Large intestine (tissue), 3 donors: ENCODE measurements around the gene IGSF3. TPM values are rescaled to one million over a fixed set of nuclear protein-coding genes. Genes with fewer than 3 reads are reported as not detected.
"Not testable (repeated sequence)": the region's sequence is repeated elsewhere in the genome, so short reads cannot be mapped to it uniquely, and the experiment has no call there.

Experiments
- DNase-seq, 2 donors: peaks; one replicate each; pipeline versions ENCODE4 v3.0.0 to v3.0.0-alpha.2; 2013
- H3K27ac ChIP-seq: one replicate; pipeline ENCODE4 v1.5.1; 2013; ENCODE audit warnings: low read length
- H3K27me3 ChIP-seq: 2 replicates; pipeline ENCODE4 v1.6.1; 2013; ENCODE audit warnings: low read length; ENCODE audit not compliant: control insufficient read depth, insufficient read depth
- H3K36me3 ChIP-seq: 2 replicates; pipeline ENCODE4 v1.6.1; 2013; ENCODE audit warnings: low read length; ENCODE audit not compliant: control insufficient read depth, insufficient read depth
- H3K4me1 ChIP-seq: one replicate; pipeline ENCODE4 v1.6.1; 2013; ENCODE audit warnings: low read length; ENCODE audit not compliant: control insufficient read depth, insufficient read depth
- H3K4me3 ChIP-seq: one replicate; pipeline ENCODE4 v1.5.1; 2013; ENCODE audit warnings: low read length
- H3K9me3 ChIP-seq: one replicate; pipeline ENCODE4 v1.6.1; 2013; ENCODE audit warnings: mild to moderate bottlenecking, low read depth, low read length, moderate library complexity; ENCODE audit not compliant: control insufficient read depth
- WGBS: methylation state at CpG from one replicate; pipeline ENCODE4 v1.1.5; 2013; ENCODE audit warnings: low lambda C conversion rate; ENCODE audit not compliant: insufficient coverage; 5-methylcytosine and 5-hydroxymethylcytosine counted together
- polyA plus RNA-seq: library from polyadenylated mRNA; unstranded; fragments of 120-200 nt; gene quantifications from one replicate; pipeline ENCODE4 v1.2.1, GENCODE V29; 2013

IGSF3 gene
- polyA plus RNA-seq, 1 donor, result 36.1 TPM

- peak in 1 of 2 donors; percentile 55 for DNase-seq
- H3K4me1 ChIP-seq, H3K9me3 ChIP-seq, H3K36me3 ChIP-seq, H3K4me3 ChIP-seq, H3K27me3 ChIP-seq: not testable (repeated sequence)
- WGBS, result no CpG with 5 or more reads among the region's 4 CpGs
- peak overlapping the region; percentile 27 for H3K27ac ChIP-seq
These were observed 48.4 kb downstream of the IGSF3 start for GRCh38 chr1:116619106-116619505.

- not testable (repeated sequence) for H3K9me3 ChIP-seq, H3K36me3 ChIP-seq, H3K4me3 ChIP-seq, H3K27me3 ChIP-seq, H3K4me1 ChIP-seq, DNase-seq, H3K27ac ChIP-seq
- WGBS, result no CpG with 5 or more reads among the region's 5 CpGs
These were observed 49.7 kb downstream of the IGSF3 start for GRCh38 chr1:116617808-116618207.

- no CpG with 5 or more reads among the region's 13 CpGs for WGBS
- H3K27me3 ChIP-seq, DNase-seq, H3K9me3 ChIP-seq, H3K27ac ChIP-seq, H3K4me3 ChIP-seq, H3K36me3 ChIP-seq: not testable (repeated sequence)
- peaks cover 28% of the 10 kb centered on the region for H3K4me1 ChIP-seq
These were observed 53.7 kb downstream of the IGSF3 start for GRCh38 chr1:116613825-116614224.

- H3K9me3 ChIP-seq, H3K27me3 ChIP-seq, H3K4me3 ChIP-seq: not testable (repeated sequence)
- Histone ChIP-seq H3K27ac (peak overlapping the region; percentile 47), H3K36me3 (peaks cover 11% of the 10 kb centered on the region), H3K4me1 (peaks cover 21% of the 10 kb centered on the region)
- peak in 1 of 2 donors; percentile 24 for DNase-seq
- 86% methylated on average over 1 of the region's 6 CpGs for WGBS
These were observed 57.6 kb downstream of the IGSF3 start for GRCh38 chr1:116609801-116610371.

GRCh38 chr1:116608841-116609240, 58.7 kb downstream of the IGSF3 start:
- Histone ChIP-seq H3K36me3 (peaks cover 11% of the 10 kb centered on the region), H3K4me1 (peaks cover 21% of the 10 kb centered on the region)
- not testable (repeated sequence) for H3K27ac ChIP-seq, DNase-seq, H3K4me3 ChIP-seq, H3K9me3 ChIP-seq, H3K27me3 ChIP-seq
- 100% methylated on average over 1 of the region's 2 CpGs for WGBS

GRCh38 chr1:116608151-116608550, 59.4 kb downstream of the IGSF3 start:
- not testable (repeated sequence) for H3K27me3 ChIP-seq, H3K4me3 ChIP-seq, H3K27ac ChIP-seq, DNase-seq, H3K9me3 ChIP-seq
- peaks cover 21% of the 10 kb centered on the region for H3K4me1 ChIP-seq
- no CpG with 5 or more reads among the region's 12 CpGs for WGBS
- H3K36me3 ChIP-seq, result peaks cover 13% of the 10 kb centered on the region

- peaks cover 13% of the 10 kb centered on the region for H3K36me3 ChIP-seq
- not testable (repeated sequence) for H3K9me3 ChIP-seq, H3K4me3 ChIP-seq, DNase-seq, H3K27ac ChIP-seq, H3K27me3 ChIP-seq
- WGBS, result no CpG with 5 or more reads among the region's 1 CpG
- peaks cover 21% of the 10 kb centered on the region for H3K4me1 ChIP-seq
These were observed 60.1 kb downstream of the IGSF3 start for GRCh38 chr1:116607463-116607862.

GRCh38 chr1:116606067-116606466, 61.5 kb downstream of the IGSF3 start:
- H3K36me3 ChIP-seq, result peaks cover 13% of the 10 kb centered on the region
- not testable (repeated sequence) for H3K9me3 ChIP-seq, H3K27me3 ChIP-seq, H3K27ac ChIP-seq, H3K4me3 ChIP-seq
- WGBS, result no CpG with 5 or more reads among the region's 8 CpGs
- DNase-seq, result peak in 1 of 2 donors; percentile 18
- peaks cover 17% of the 10 kb centered on the region for H3K4me1 ChIP-seq

GRCh38 chr1:116605315-116605714, 62.2 kb downstream of the IGSF3 start:
- H3K4me1 ChIP-seq, result peaks cover 13% of the 10 kb centered on the region
- H3K36me3 ChIP-seq, result peaks cover 13% of the 10 kb centered on the region
- H3K9me3 ChIP-seq, result no peaks in the 10 kb centered on the region
- no CpG with 5 or more reads among the region's 1 CpG for WGBS
- no peaks in the 10 kb centered on the region for H3K27me3 ChIP-seq
- no peak overlapping the region for H3K27ac ChIP-seq
- no peak overlapping the region for H3K4me3 ChIP-seq
- DNase-seq, result no peak

- not testable (repeated sequence) for H3K27me3 ChIP-seq, DNase-seq, H3K4me1 ChIP-seq, H3K4me3 ChIP-seq, H3K9me3 ChIP-seq, H3K27ac ChIP-seq
- peaks cover 19% of the 10 kb centered on the region for H3K36me3 ChIP-seq
- 80% methylated on average over 1 of the region's 6 CpGs for WGBS
These were observed 63.1 kb downstream of the IGSF3 start for GRCh38 chr1:116604408-116604807.

GRCh38 chr1:116603646-116604045, 63.9 kb downstream of the IGSF3 start:
- no CpG with 5 or more reads among the region's 21 CpGs for WGBS
- peaks cover 19% of the 10 kb centered on the region for H3K36me3 ChIP-seq
- H3K4me1 ChIP-seq, DNase-seq, H3K9me3 ChIP-seq, H3K27ac ChIP-seq, H3K4me3 ChIP-seq, H3K27me3 ChIP-seq: not testable (repeated sequence)
